Hematopoietic multipotent progenitor cell treated with erythropoietin and hydrocortisone succinate and interleukin-3 and kit ligand, for 15 days (in vitro differentiated cells): ENCODE measurements around the gene ACP7.
"Not testable (repeated sequence)": the region's sequence is repeated elsewhere in the genome, so short reads cannot be mapped to it uniquely, and the experiment has no call there.

ENCODE experiments used
- DNase-seq: peaks from one replicate; pipeline ENCODE4 v3.0.0-alpha.2; 2015; ENCODE audit warnings: low spot score

ACP7 gene

GRCh38 chr19:39083983-39084731, at the start of gene ACP7:
Gene ACP7 (plus strand): TSS chr19:39084368. CDS start chr19:39085270, 902 bp downstream.
- no peak for DNase-seq

DNA sequence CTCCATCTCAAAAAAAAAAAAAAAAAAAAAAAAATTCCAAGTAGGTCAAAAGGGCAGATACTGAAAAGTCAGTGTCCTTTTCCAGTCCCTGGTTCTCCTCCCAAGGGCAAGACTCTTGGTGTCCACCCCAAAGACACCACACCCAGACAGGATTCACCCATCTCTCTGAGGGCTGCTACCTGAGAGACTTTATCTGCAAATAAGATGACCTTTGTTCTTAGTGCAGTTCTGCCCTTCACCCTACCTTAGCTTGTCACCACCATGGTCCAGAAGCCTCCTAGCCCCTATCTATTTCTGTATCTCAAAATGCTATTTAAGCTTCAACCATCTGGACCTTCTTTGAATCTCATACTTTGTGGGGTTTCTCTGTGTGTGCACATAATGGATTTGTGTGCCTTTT, 47.6 kb upstream of the ACP7 start:
- DNase-seq: no peak

DNA sequence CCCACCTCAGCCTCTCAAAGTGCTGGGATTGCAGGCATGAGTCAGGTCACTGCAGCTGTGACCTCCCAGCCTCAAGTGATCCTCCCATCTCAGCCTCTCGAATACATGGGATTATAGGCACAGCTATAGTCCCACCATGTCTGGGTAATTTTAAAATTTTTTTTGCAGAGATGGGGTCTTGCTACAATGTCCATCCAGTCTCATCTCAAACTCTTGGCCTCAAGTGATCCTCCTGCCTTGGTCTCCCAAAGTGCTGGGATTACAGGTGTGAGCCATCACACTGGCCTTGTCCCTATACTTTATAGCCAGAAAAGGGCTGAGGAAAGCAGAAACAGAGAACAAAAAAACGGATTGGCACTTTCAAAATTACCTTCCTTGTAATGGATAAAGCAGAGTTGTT, 47.0 kb upstream of the ACP7 start:
- DNase-seq: no peak

- DNase-seq: no peak
Observed at GRCh38 chr19:39038098-39038497, 46.1 kb upstream of the ACP7 start.

DNA sequence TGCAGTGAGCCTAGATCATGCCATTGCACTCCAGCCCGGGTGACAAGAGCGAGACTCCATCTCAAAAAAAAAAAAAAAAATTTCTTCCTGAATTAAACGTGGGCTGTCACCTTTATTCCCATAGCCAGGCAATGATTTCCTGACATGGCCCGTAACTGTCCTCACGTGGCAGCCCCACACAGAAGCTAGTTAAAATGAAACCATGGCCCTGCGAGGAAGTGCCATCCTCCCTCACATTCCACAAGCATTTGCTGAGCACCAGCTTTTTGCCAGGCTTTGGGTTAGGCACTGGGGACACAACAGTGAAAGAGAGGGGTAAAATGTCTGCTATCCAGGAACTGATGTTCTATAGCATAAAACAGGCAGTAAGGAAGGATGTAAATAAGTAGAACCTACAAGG, 38.7 kb upstream of the ACP7 start:
- no peak for DNase-seq

DNA sequence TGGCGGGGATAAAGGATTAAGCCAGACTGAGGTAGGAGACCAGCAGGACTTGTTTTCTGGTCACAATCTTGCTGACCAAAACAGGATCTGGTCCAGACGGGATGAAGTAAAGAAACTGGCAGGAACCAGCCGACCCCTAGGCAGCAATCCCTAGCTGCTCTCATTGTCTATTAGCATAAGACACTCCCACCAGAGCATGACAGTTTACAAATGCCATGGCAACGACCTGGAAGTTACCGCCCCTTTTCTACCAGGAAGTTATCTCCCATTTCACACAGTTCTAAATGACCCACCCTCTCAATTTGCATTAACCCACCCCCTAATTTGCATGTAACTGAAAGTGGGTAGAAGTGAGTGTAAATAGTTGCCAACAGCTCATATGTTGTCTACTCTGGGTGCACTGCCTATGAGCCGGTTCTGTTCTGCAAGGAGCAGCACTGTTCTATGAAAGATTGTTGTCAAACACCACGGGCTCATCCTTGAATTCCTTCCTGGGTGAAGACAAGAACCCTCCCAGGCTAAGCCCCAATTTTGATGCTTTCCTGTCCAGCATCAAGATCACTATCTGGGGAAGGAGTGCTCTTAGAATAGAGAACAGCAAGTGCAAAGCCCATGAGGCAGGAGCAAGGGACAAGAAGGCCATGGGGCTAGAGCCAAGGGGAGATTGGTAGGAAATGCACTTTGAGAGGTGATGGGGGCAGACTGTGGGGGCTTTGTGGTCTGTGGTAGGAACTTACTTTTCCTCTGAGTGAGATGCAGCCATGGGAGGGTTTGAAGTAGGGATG, 37.9 kb upstream of the ACP7 start:
- DNase-seq: peak; percentile 13

- no peak for DNase-seq
Observed at GRCh38 chr19:39047073-39047472, 37.1 kb upstream of the ACP7 start.

DNA sequence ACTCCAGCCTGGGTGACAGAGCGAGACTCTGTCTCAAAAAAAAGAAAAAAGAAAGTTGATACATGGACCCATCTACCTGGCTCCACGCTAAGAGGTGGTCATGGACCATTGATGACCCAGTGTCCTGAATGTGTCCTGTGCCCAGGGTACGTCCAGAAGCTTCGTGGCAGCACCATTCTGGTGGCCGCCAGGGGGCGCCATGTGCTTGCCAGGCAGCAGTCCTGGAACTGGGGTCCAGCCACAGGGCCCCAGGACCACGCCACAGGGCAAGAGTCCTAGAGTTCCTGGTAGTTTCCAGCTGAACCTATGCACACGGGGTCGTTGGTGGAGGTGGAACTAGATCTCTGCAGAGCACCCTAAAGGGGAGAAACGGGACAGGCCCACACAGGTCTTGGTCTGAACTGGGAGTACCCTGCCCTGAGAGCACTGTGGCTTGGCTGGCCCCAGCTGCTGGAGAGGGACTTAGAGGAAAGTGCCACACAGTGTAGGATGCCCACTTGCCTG, 31.9 kb upstream of the ACP7 start:
- DNase-seq: peak; percentile 66

GRCh38 chr19:39052846-39053245, 31.3 kb upstream of the ACP7 start:
- DNase-seq: no peak

GRCh38 chr19:39053276-39054090, 30.7 kb upstream of the ACP7 start:
- no peak for DNase-seq

- DNase-seq: no peak
Observed at GRCh38 chr19:39054091-39054470, 30.1 kb upstream of the ACP7 start.

GRCh38 chr19:39057615-39058014, 26.6 kb upstream of the ACP7 start:
- no peak for DNase-seq

- DNase-seq: no peak
Observed at GRCh38 chr19:39059302-39059701, 24.9 kb upstream of the ACP7 start.

DNA sequence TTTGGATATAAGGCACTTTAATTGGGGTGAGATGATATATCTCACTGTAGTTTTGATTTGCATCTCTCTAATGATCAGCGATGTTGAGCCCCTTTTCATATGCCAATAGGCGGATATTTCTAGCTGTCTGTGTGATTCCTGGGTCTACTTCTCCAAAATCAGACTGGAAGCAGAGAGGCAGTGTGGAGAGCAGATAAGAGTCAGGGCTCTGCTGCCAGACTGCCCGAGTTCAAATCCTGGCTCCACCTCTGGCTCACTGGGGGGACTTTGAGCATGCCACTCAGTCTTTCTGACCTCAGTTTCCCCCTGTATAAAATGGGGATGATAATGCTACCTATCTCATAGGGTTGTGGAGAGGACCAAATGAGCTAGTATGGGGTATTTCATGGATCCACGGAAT, 24.0 kb upstream of the ACP7 start:
- DNase-seq: no peak

GRCh38 chr19:39064405-39064804, 19.8 kb upstream of the ACP7 start:
- no peak for DNase-seq

DNA sequence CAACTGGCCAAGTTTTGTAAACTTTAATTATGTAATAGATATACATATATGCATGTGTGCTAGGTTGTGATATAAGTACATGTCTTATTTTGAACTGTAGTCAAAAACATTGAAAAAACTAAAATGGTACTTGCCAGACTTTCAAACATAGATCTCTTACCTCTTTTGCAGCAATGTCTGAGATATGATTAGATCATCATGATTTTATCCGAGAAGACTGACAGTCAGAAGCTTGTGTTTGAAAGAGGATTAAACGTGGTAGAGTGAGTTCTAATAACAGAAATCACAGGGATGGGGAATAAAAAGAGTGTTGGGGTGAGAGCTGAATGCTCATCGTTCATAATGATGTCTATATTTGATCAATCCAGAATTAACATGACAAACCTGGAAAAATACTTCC, 18.2 kb upstream of the ACP7 start:
- no peak for DNase-seq

GRCh38 chr19:39067104-39067503, 17.1 kb upstream of the ACP7 start:
- DNase-seq: no peak

GRCh38 chr19:39068259-39068658, 15.9 kb upstream of the ACP7 start:
- not testable (repeated sequence) for DNase-seq

- DNase-seq: no peak
Observed at GRCh38 chr19:39070888-39071287, 13.3 kb upstream of the ACP7 start.

DNA sequence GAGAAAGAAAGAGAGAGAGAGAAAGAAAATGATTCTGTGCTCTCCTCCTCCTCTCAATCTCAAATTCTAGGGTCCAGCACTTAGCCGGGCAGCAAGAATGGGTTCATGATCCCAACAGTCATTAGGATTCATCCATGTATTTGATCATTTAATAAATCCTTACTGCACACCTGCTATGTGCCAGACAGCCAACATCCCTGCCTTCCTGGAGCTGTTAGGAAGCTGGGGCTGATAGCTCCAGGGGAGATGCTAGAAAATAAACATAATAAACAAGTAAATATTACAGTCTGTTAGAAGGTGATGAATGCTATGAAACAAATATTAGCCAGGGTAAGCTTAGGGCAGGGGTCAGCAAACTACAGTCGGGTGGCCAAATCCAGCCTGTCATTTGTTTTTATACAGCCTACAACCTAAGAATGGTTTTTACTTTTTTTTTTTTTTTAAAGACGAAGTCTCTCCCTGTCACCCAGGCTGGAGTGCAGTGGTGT, 9.9 kb upstream of the ACP7 start:
- no peak for DNase-seq

GRCh38 chr19:39074942-39075341, 9.2 kb upstream of the ACP7 start:
- no peak for DNase-seq

DNA sequence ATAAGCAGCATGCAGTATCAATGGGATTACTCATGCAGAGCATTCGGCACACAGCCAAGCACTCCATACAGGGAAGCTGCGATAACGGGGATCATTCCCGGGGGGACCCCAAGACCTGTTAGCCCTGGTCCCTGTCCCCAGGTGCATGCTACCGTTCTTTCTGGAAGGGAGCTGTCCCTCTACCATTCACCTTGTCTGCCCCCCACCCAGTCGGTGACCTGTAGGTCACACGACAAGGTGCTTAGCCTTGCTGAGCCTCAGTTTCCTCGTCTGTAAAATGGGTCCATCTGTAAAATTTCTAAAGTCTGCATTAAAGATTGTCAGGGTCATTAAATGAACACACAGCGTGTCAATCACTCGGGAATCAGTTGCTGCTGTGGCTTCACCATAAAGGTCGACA, 6.8 kb upstream of the ACP7 start:
- no peak for DNase-seq
